ENCODE results near the gene SHLD3. TPM values are rescaled to one million over a fixed set of nuclear protein-coding genes. Genes with fewer than 3 reads are reported as not detected.
"Not testable (repeated sequence)": the region's sequence is repeated elsewhere in the genome, so short reads cannot be mapped to it uniquely, and the experiment has no call there.

SHLD3 gene
- polyA plus RNA-seq, 12 donors: 2.2 to 4.0 (median 3.3) TPM; not detected in 2

DNA sequence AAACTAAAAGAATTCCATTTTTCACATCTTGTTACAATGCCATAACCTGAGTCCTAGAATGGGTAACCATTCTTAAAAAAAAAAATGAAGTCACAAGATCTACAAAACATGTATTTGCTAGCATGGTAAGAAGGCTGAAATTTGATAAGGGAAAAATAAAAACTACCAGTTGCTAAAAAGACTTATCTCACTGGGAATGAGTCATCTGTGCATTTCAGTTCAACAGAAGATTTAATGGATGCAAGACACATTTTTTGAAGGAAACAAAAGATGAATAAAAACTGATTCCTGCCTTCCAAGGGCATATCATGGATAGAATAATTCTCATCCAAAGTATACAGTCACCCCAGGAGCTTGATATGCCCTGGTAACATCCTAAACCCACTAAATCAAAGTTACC, 49.9 kb downstream of the SHLD3 start:
- DNase-seq: no peak

DNA sequence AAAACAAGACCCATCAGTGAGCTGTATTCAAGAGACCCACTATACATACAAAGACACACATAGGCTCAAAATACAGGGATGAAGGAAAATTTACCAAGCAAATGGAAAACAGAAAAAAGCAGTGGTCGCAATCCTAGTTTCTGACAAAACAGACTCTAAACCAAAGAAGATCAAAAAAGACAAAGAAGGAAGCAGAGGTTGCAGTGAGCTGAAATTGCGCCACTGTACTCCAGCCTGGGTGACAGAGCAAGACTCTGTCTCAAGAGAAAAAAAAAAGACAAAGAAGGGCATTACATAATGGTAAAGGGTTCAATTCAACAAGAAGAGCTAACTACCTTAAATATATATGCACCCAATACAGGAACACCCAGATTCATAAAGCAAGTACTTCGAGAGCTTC, 51.2 kb downstream of the SHLD3 start:
- not testable (repeated sequence) for DNase-seq

Other genes with a start within 250 kb of the SHLD3 start
- gene ADAMTS6, start 143.1 kb upstream of the SHLD3 start, polyA plus RNA-seq (ENCODE audit: insufficient read length in 12 of 12): 1 to 10 TPM in 9 of 12 donors, under 1 TPM in 2, not detected in 1; 0.93 to 2.6 (median 1.6) TPM
- gene CENPK, start 61.9 kb upstream of the SHLD3 start, polyA plus RNA-seq (ENCODE audit: insufficient read length in 12 of 12): 10 to 100 TPM in 10 of 12 donors, 1 to 10 TPM in 1, not detected in 1; 5.6 to 33.2 (median 17.1) TPM
- 10 to 100 TPM in 11 of 12 donors, not detected in 1; 28.8 to 83.8 (median 50.6) TPM for gene PPWD1, start 61.7 kb upstream of the SHLD3 start, polyA plus RNA-seq (ENCODE audit: insufficient read length in 12 of 12)
- 10 to 100 TPM in 11 of 12 donors, not detected in 1; 12.3 to 23.2 (median 21.1) TPM for gene TRIM23, start 694 bp upstream of the SHLD3 start, polyA plus RNA-seq (ENCODE audit: insufficient read length in 12 of 12)
- 10 to 100 TPM in 11 of 12 donors, not detected in 1; 17.6 to 29.7 (median 22.1) TPM for gene TRAPPC13, start within 50 bp of the SHLD3 start, polyA plus RNA-seq (ENCODE audit: insufficient read length in 12 of 12)
- 10 to 100 TPM in 7 of 12 donors, 1 to 10 TPM in 4, not detected in 1; 7.7 to 13.1 (median 11.0) TPM for gene SGTB, start 97.1 kb downstream of the SHLD3 start, polyA plus RNA-seq (ENCODE audit: insufficient read length in 12 of 12)
- gene NLN, start 97.2 kb downstream of the SHLD3 start, polyA plus RNA-seq (ENCODE audit: insufficient read length in 12 of 12): 10 to 100 TPM in 10 of 12 donors, 1 to 10 TPM in 1, not detected in 1; 5.7 to 24.7 (median 20.7) TPM